Duodenal mucosa (tissue), 2 donors: ENCODE data around the gene TSNAX.

Source experiments
- H3K27ac ChIP-seq: one replicate; pipeline ENCODE4 v1.7.0; 2013; ENCODE audit warnings: low read depth, low read length
- H3K27me3 ChIP-seq, 2 donors: one replicate each; pipeline ENCODE4 v1.7.0; 2013; ENCODE audit warnings: low read length in 2 of 2, control low read depth in 1 of 2; ENCODE audit not compliant: insufficient read depth in 2 of 2, control insufficient read depth in 1 of 2
- H3K36me3 ChIP-seq, 2 donors: one replicate each; pipeline ENCODE4 v1.7.0; 2013; ENCODE audit warnings: low read length in 2 of 2, control low read depth in 1 of 2; ENCODE audit not compliant: insufficient read depth in 2 of 2, control insufficient read depth in 1 of 2
- H3K4me1 ChIP-seq, 2 donors: one replicate each; pipeline ENCODE4 v1.7.0; 2013; ENCODE audit warnings: low read length in 2 of 2, control low read depth in 1 of 2; ENCODE audit not compliant: insufficient read depth in 2 of 2, control insufficient read depth in 1 of 2
- H3K4me3 ChIP-seq, 2 donors: one replicate each; pipeline ENCODE4 v1.7.0; 2013; ENCODE audit warnings: low read length in 2 of 2, low read depth in 1 of 2
- H3K9ac ChIP-seq, 2 donors: one replicate each; pipeline ENCODE4 v1.7.0; 2013; ENCODE audit warnings: low read length in 2 of 2, low read depth in 1 of 2
- H3K9me3 ChIP-seq, 2 donors: one replicate each; pipeline ENCODE4 v1.7.0; 2013; ENCODE audit warnings: low read length in 2 of 2, control low read depth in 1 of 2; ENCODE audit not compliant: control insufficient read depth in 1 of 2

The TSNAX gene

GRCh38 chr1:231611111-231611510, 82.6 kb downstream of the TSNAX start:
- Histone ChIP-seq H3K4me1 (peaks cover 31% of the 10 kb centered on the region in 2 donors), H3K4me3 (no peak overlapping the region), H3K27me3 (no peaks in the 10 kb centered on the region), H3K27ac (no peak overlapping the region), H3K9ac (no peak overlapping the region), H3K36me3 (no peaks in the 10 kb centered on the region), H3K9me3 (no peaks in the 10 kb centered on the region)

- H3K4me3 ChIP-seq: no peak overlapping the region
- H3K27ac ChIP-seq: peak overlapping the region; percentile 36
- H3K27me3 ChIP-seq: no peaks in the 10 kb centered on the region
- peaks cover 31% of the 10 kb centered on the region in 2 donors for H3K4me1 ChIP-seq
- H3K9ac ChIP-seq: no peak overlapping the region
- no peaks in the 10 kb centered on the region for H3K36me3 ChIP-seq
- H3K9me3 ChIP-seq: no peaks in the 10 kb centered on the region
These were observed 83.4 kb downstream of the TSNAX start for GRCh38 chr1:231611851-231612250.

- Histone ChIP-seq H3K9ac (no peak overlapping the region), H3K4me3 (peak overlapping the region in 1 of 2 donors; percentile 33), H3K9me3 (no peaks in the 10 kb centered on the region), H3K36me3 (no peaks in the 10 kb centered on the region), H3K27me3 (no peaks in the 10 kb centered on the region), H3K27ac (no peak overlapping the region), H3K4me1 (peaks cover 31% of the 10 kb centered on the region in 2 donors)
These were observed 84.1 kb downstream of the TSNAX start for GRCh38 chr1:231612393-231613089.

GRCh38 chr1:231613419-231614349, 85.2 kb downstream of the TSNAX start:
- H3K27ac ChIP-seq: no peak overlapping the region
- no peak overlapping the region for H3K9ac ChIP-seq
- H3K4me1 ChIP-seq: peaks cover 31% of the 10 kb centered on the region in 2 donors
- H3K27me3 ChIP-seq: no peaks in the 10 kb centered on the region
- no peaks in the 10 kb centered on the region for H3K36me3 ChIP-seq
- peak overlapping the region in 1 of 2 donors; percentile 25 for H3K4me3 ChIP-seq
- no peaks in the 10 kb centered on the region for H3K9me3 ChIP-seq
